Measurements from ENCODE around the gene FCN2. TPM values are rescaled to one million over a fixed set of nuclear protein-coding genes. Genes with fewer than 3 reads are reported as not detected.

Gene FCN2
- total and polyA plus RNA-seq, 2 of the 13 experiments (the other 11 are each of a cell fraction or from before 2014, with no cell fraction given), result not detected

GRCh38 chr9:134908524-134909309 lies 28.1 kb downstream of the FCN2 start:
- H3K79me2 ChIP-seq (ENCODE audit: insufficient read depth, low read length), result no peaks in the 10 kb centered on the region
- H4K20me1 ChIP-seq (ENCODE audit: insufficient read depth, low read length), result no peaks in the 10 kb centered on the region
- no peak overlapping the region for H3K9ac ChIP-seq (ENCODE audit: insufficient read depth, low read depth, low read length)
- no peaks in the 10 kb centered on the region for H3K4me1 ChIP-seq (ENCODE audit: insufficient read depth, low read length)
- WGBS (ENCODE audit: low lambda C conversion rate), result 13% methylated on average over 10 of the region's 13 CpGs
- no peaks in the 10 kb centered on the region for H3K9me3 ChIP-seq (ENCODE audit: low read length)
- no peak overlapping the region for H2AFZ ChIP-seq (ENCODE audit: low read length)
- DNase-seq (ENCODE audit: low spot score), result no peak
- TF ChIP-seq TP53 (CRISPR knock-in tag; conservative IDR thresholded peaks at IDR 0.05), result no peak
- no peak for TF ChIP-seq ZNF329 (CRISPR knock-in tag; IDR thresholded peaks at IDR 0.05; ENCODE audit: low read depth)
- TF ChIP-seq ZNF644 (CRISPR knock-in tag; IDR thresholded peaks at IDR 0.05; ENCODE audit: low read depth), result no peak
- TF ChIP-seq ZNF274 (CRISPR knock-in tag; IDR thresholded peaks at IDR 0.05), result no peak
- TF ChIP-seq ZNF530 (CRISPR knock-in tag; IDR thresholded peaks at IDR 0.05; ENCODE audit: low read depth), result no peak
- TF ChIP-seq HMG20B (CRISPR knock-in tag; conservative IDR thresholded peaks at IDR 0.05), result no peak
- TF ChIP-seq SMARCE1 (IDR thresholded peaks at IDR 0.05; ENCODE audit: borderline replicate concordance), result no peak
- no peak for TF ChIP-seq STAG1 (CRISPR knock-in tag; IDR thresholded peaks at IDR 0.05)
- TF ChIP-seq HES4 (CRISPR knock-in tag; IDR thresholded peaks at IDR 0.05; ENCODE audit: borderline replicate concordance), result no peak
- no peak for TF ChIP-seq SIX4 (CRISPR knock-in tag; IDR thresholded peaks at IDR 0.05)
- no peak for TF ChIP-seq HNRNPL (IDR thresholded peaks at IDR 0.05; ENCODE audit: low read depth, low read length)
- TF ChIP-seq, protein P1, sequence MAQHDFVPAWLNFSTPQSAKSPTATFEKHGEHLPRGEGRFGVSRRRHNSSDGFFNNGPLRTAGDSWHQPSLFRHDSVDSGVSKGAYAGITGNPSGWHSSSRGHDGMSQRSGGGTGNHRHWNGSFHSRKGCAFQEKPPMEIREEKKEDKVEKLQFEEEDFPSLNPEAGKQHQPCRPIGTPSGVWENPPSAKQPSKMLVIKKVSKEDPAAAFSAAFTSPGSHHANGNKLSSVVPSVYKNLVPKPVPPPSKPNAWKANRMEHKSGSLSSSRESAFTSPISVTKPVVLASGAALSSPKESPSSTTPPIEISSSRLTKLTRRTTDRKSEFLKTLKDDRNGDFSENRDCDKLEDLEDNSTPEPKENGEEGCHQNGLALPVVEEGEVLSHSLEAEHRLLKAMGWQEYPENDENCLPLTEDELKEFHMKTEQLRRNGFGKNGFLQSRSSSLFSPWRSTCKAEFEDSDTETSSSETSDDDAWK (CRISPR knock-in tag; IDR thresholded peaks at IDR 0.05), result no peak
- TF ChIP-seq DNMT1 (CRISPR knock-in tag; IDR thresholded peaks at IDR 0.05), result no peak
- no peak for FAIRE-seq
- H3K36me3 ChIP-seq (replicated peaks in 1 of 2; ENCODE audit: control insufficient read depth in 1 of 2, insufficient read depth in 2 of 2, low read length in 2 of 2), result no peaks in the 10 kb centered on the region
- H3K4me3 ChIP-seq (replicated peaks in 1 of 3; ENCODE audit: insufficient read depth in 1 of 3, low read depth in 2 of 3, low read length in 3 of 3), result no peak overlapping the region
- no peak for ATAC-seq
- CTCF ChIA-PET (ENCODE audit: low intra/inter-chr PET ratio, low total read pairs), result no interaction called here
- intact Hi-C loops (cut with micrococcal nuclease; ENCODE audit: unreplicated experiment) (no loop called here), in situ Hi-C loops (cut with HindIII; ENCODE audit: extremely low pct_ligation_motif_present, low pct_unique_long_range_greater_than_20kb) (no loop called here)
- H3K4me2 ChIP-seq (ENCODE audit: low read depth, low read length), result no peak overlapping the region
- no peak overlapping the region for H3K27ac ChIP-seq (ENCODE audit: extremely low read length, insufficient read depth, low read length)
- POLR2A ChIA-PET, result no interaction called here
- H3K27me3 ChIP-seq (ENCODE audit: control insufficient read depth in 1 of 2, insufficient read depth in 2 of 2, low read length in 2 of 2), result peaks cover 3 to 54% of the 10 kb centered on the region in 2 experiments; a peak in 3 of 5 replicates
- no TSS peak for BruUV-seq (replicated peaks)

Measured in HepG2 (cell line).